Suprapubic skin (tissue), 3 donors: ENCODE results near the gene TNNI3.

ENCODE experiments used
- CTCF ChIP-seq, 2 donors: fragments of 200-600 bp in 1 of 2; fragments of 450-650 bp in 1 of 2; sonication (generic) in 1 of 2; IDR thresholded peaks; one replicate each; pipeline ENCODE4 v1.5.1; 2016 to 2019; ENCODE audit warnings: antibody characterized with exemption in 2 of 2, mild to moderate bottlenecking in 1 of 2, moderate library complexity in 1 of 2
- POLR2A ChIP-seq, 2 donors: fragments of 450-650 bp; IDR thresholded peaks; one replicate each; pipeline ENCODE4 v1.6.1; 2017; ENCODE audit warnings: antibody characterized with exemption in 2 of 2, mild to moderate bottlenecking in 2 of 2, moderate library complexity in 2 of 2

GRCh38 chr19:55145232-55145631 lies 12.3 kb downstream of the TNNI3 start:
- TF ChIP-seq CTCF (IDR thresholded peaks at IDR 0.05): no peak
- no peak for TF ChIP-seq POLR2A (IDR thresholded peaks at IDR 0.05)
